CD4-positive, alpha-beta memory T cell (primary cell): Measurements from ENCODE around the gene ACCSL. TPM values are rescaled to one million over a fixed set of nuclear protein-coding genes. Genes with fewer than 3 reads are reported as not detected.

Source experiments
- CTCF ChIA-PET: fragments of 350-600 bp; sonication (Branson Sonifier 250); formaldehyde crosslinking; loops from one replicate; lab custom pipeline; 2021; ENCODE audit warnings: inconsistent platforms; ENCODE audit not compliant: partially characterized antibody; lab: Charles Lee
- POLR2A ChIA-PET: fragments of 350-600 bp; sonication (Branson Sonifier 250); formaldehyde crosslinking; loops from one replicate; lab custom pipeline; 2021; ENCODE audit not compliant: partially characterized antibody; lab: Charles Lee
- DNase-seq, 5 donors: peaks; one replicate each; pipeline versions ENCODE4 v3.0.0 to v3.0.0-alpha.2; 2020 to 2022; ENCODE audit warnings: mixed read lengths in 1 of 5
- H3K27ac ChIP-seq: one replicate; pipeline ENCODE4 v1.7.0; 2013; ENCODE audit warnings: low read depth, low read length
- H3K27me3 ChIP-seq: 2 replicates; pipeline ENCODE4 v1.7.0; 2013; ENCODE audit warnings: mild to moderate bottlenecking, low read length, moderate library complexity; ENCODE audit not compliant: insufficient read depth
- H3K36me3 ChIP-seq: 2 replicates; pipeline ENCODE4 v1.7.0; 2013; ENCODE audit warnings: mild to moderate bottlenecking, low read length, moderate library complexity; ENCODE audit not compliant: insufficient read depth
- H3K4me1 ChIP-seq: 2 replicates; pipeline ENCODE4 v1.7.0; 2013; ENCODE audit warnings: mild to moderate bottlenecking, low read length, moderate library complexity; ENCODE audit not compliant: insufficient read depth
- H3K4me3 ChIP-seq, 2 donors: one replicate each; pipeline ENCODE4 v1.7.0; 2013; ENCODE audit warnings: low read length in 2 of 2, mild to moderate bottlenecking in 1 of 2
- H3K9me3 ChIP-seq, 2 donors: one replicate each; pipeline ENCODE4 v1.7.0; 2013; ENCODE audit warnings: low read length in 2 of 2, control low read depth in 1 of 2; ENCODE audit not compliant: control insufficient read depth in 1 of 2
- H3K27ac Mint-ChIP-seq, 7 donors: one replicate each; pipeline ENCODE4 v1.8.0; 2020 to 2021; ENCODE audit warnings: mixed read lengths in 7 of 7, mild to moderate bottlenecking in 6 of 7, inconsistent platforms in 3 of 7, moderate library complexity in 3 of 7
- H3K27me3 Mint-ChIP-seq, 2 donors: one replicate each; pipeline ENCODE4 v1.8.0; 2020 to 2021; ENCODE audit warnings: mixed read lengths in 2 of 2
- H3K36me3 Mint-ChIP-seq, 2 donors: one replicate each; pipeline ENCODE4 v1.8.0; 2020 to 2021; ENCODE audit warnings: mixed read lengths in 2 of 2, inconsistent platforms in 1 of 2, mild to moderate bottlenecking in 1 of 2
- H3K4me1 Mint-ChIP-seq, 4 donors: one replicate each; pipeline ENCODE4 v1.8.0; 2020 to 2021; ENCODE audit warnings: mixed read lengths in 4 of 4, mild to moderate bottlenecking in 1 of 4
- H3K4me3 Mint-ChIP-seq, 8 donors: one replicate each; pipeline ENCODE4 v1.8.0; 2020 to 2021; ENCODE audit warnings: mixed read lengths in 8 of 8, mild to moderate bottlenecking in 7 of 8, moderate library complexity in 6 of 8, inconsistent platforms in 3 of 8
- H3K9me3 Mint-ChIP-seq, 8 donors: one replicate each; pipeline ENCODE4 v1.8.0; 2020 to 2021; ENCODE audit warnings: mixed read lengths in 8 of 8, mild to moderate bottlenecking in 5 of 8, inconsistent platforms in 3 of 8, moderate library complexity in 1 of 8
- intact Hi-C: fragments of 100-400 bp; cut with micrococcal nuclease; formaldehyde crosslinking; loops from one replicate; pipeline ENCODE4 v1.15.1; 2023
- polyA plus RNA-seq, 2 donors: library from polyadenylated mRNA; unstranded; fragments of 300-500 nt; fragmentation: Illumina TruSeq; gene quantifications; one replicate each; pipeline ENCODE4 v1.2.3, GENCODE V29; 2021
- total RNA-seq, 2 experiments: library from RNA; stranded (reverse); gene quantifications; one replicate each; pipeline ENCODE4 v1.2.3, GENCODE V29; 2021

The ACCSL gene
- total and polyA plus RNA-seq, 4 experiments from 2014 or later, result not detected

- POLR2A ChIA-PET, result no interaction called here
Measured at GRCh38 chr11:44043157-44043556, 4.6 kb upstream of the ACCSL start.

GRCh38 chr11:44046182-44046581 is 1.6 kb upstream of the ACCSL start:
- no peak for DNase-seq
- Mint-ChIP-seq H3K27me3 (peaks cover 0 to 9% of the 10 kb centered on the region in 2 donors), H3K4me1 (no peaks in the 10 kb centered on the region), H3K4me3 (no peak overlapping the region), H3K9me3 (peaks cover 0 to 5% (median 3%) of the 10 kb centered on the region in 8 donors), H3K27ac (no peak overlapping the region), H3K36me3 (no peaks in the 10 kb centered on the region)
- Histone ChIP-seq H3K27ac (no peak overlapping the region), H3K36me3 (no peaks in the 10 kb centered on the region), H3K4me1 (no peaks in the 10 kb centered on the region), H3K9me3 (no peaks in the 10 kb centered on the region), H3K27me3 (no peaks in the 10 kb centered on the region), H3K4me3 (no peak overlapping the region)
- intact Hi-C loops, result no loop called here
- POLR2A ChIA-PET, result no interaction called here
- CTCF ChIA-PET, result no interaction called here

More at GRCh38 chr11:44043157-44043556, 4.6 kb upstream of the ACCSL start:
- intact Hi-C loops, result no loop called here
- no peaks in the 10 kb centered on the region for H3K9me3 ChIP-seq
- H3K27ac ChIP-seq, result no peak overlapping the region
- no peaks in the 10 kb centered on the region for H3K4me1 Mint-ChIP-seq
- no peaks in the 10 kb centered on the region for H3K36me3 ChIP-seq
- peaks cover 2 to 14% (median 6%) of the 10 kb centered on the region in 8 donors for H3K9me3 Mint-ChIP-seq
- H3K4me3 ChIP-seq, result no peak overlapping the region
- CTCF ChIA-PET, result interaction anchor here (1.0 kb wide), 1 partner anchor 9 kb away, joined by 3 read pairs; no protein-coding TSS in a partner anchor
- H3K27ac Mint-ChIP-seq, result no peak overlapping the region
- no peaks in the 10 kb centered on the region for H3K27me3 ChIP-seq
- H3K4me3 Mint-ChIP-seq, result no peak overlapping the region
- peaks cover 2 to 3% of the 10 kb centered on the region in 2 donors for H3K27me3 Mint-ChIP-seq
- DNase-seq, result no peak
- peaks cover 0 to 6% of the 10 kb centered on the region in 2 donors for H3K36me3 Mint-ChIP-seq
- no peaks in the 10 kb centered on the region for H3K4me1 ChIP-seq

GRCh38 chr11:44047298-44047697 is 483 bp upstream of the ACCSL start:
- Histone ChIP-seq H3K4me3 (no peak overlapping the region), H3K27ac (no peak overlapping the region), H3K36me3 (no peaks in the 10 kb centered on the region), H3K27me3 (no peaks in the 10 kb centered on the region), H3K9me3 (no peaks in the 10 kb centered on the region), H3K4me1 (no peaks in the 10 kb centered on the region)
- H3K36me3 Mint-ChIP-seq, result no peaks in the 10 kb centered on the region
- intact Hi-C loops, result no loop called here
- POLR2A ChIA-PET, result no interaction called here
- H3K4me3 Mint-ChIP-seq, result no peak overlapping the region
- CTCF ChIA-PET, result no interaction called here
- no peaks in the 10 kb centered on the region for H3K4me1 Mint-ChIP-seq
- DNase-seq, result no peak
- peaks cover 0 to 10% of the 10 kb centered on the region in 2 donors for H3K27me3 Mint-ChIP-seq
- H3K27ac Mint-ChIP-seq, result no peak overlapping the region
- H3K9me3 Mint-ChIP-seq, result no peaks in the 10 kb centered on the region

GRCh38 chr11:44049832-44050231 is 2.1 kb downstream of the ACCSL start:
- ChIA-PET CTCF (no interaction called here), POLR2A (no interaction called here)
- Mint-ChIP-seq H3K36me3 (no peaks in the 10 kb centered on the region), H3K4me1 (no peaks in the 10 kb centered on the region), H3K9me3 (no peaks in the 10 kb centered on the region), H3K4me3 (no peak overlapping the region), H3K27ac (no peak overlapping the region), H3K27me3 (peaks cover 0 to 10% of the 10 kb centered on the region in 2 donors)
- no peaks in the 10 kb centered on the region for H3K9me3 ChIP-seq
- H3K4me3 ChIP-seq, result no peak overlapping the region
- no peaks in the 10 kb centered on the region for H3K4me1 ChIP-seq
- no peaks in the 10 kb centered on the region for H3K27me3 ChIP-seq
- no peak for DNase-seq
- intact Hi-C loops, result no loop called here
- no peaks in the 10 kb centered on the region for H3K36me3 ChIP-seq
- H3K27ac ChIP-seq, result no peak overlapping the region

GRCh38 chr11:44051171-44051570 is 3.4 kb downstream of the ACCSL start:
- DNase-seq, result no peak
- no peak overlapping the region for H3K27ac ChIP-seq
- no peak overlapping the region for H3K27ac Mint-ChIP-seq
- peaks cover 0 to 10% of the 10 kb centered on the region in 2 donors for H3K27me3 Mint-ChIP-seq
- no peaks in the 10 kb centered on the region for H3K9me3 ChIP-seq
- H3K4me3 ChIP-seq, result no peak overlapping the region
- H3K4me3 Mint-ChIP-seq, result no peak overlapping the region
- no peaks in the 10 kb centered on the region for H3K27me3 ChIP-seq
- H3K36me3 Mint-ChIP-seq, result no peaks in the 10 kb centered on the region
- POLR2A ChIA-PET, result no interaction called here
- no peaks in the 10 kb centered on the region for H3K4me1 ChIP-seq
- CTCF ChIA-PET, result no interaction called here
- no peaks in the 10 kb centered on the region for H3K36me3 ChIP-seq
- no peaks in the 10 kb centered on the region for H3K4me1 Mint-ChIP-seq
- intact Hi-C loops, result no loop called here
- no peaks in the 10 kb centered on the region for H3K9me3 Mint-ChIP-seq

GRCh38 chr11:44057340-44057739 is 9.6 kb downstream of the ACCSL start:
- H3K4me1 ChIP-seq, result no peaks in the 10 kb centered on the region
- intact Hi-C loops, result no loop called here
- H3K4me3 ChIP-seq, result no peak overlapping the region
- H3K36me3 ChIP-seq, result no peaks in the 10 kb centered on the region
- H3K4me3 Mint-ChIP-seq, result no peak overlapping the region
- H3K9me3 ChIP-seq, result no peaks in the 10 kb centered on the region
- no peaks in the 10 kb centered on the region for H3K9me3 Mint-ChIP-seq
- no peak for DNase-seq
- CTCF ChIA-PET, result interaction anchor here (1.2 to 1.6 kb wide), 2 partner anchors 9 to 12 kb away, joined by 3 to 10 read pairs; partner anchors contain the start of gene ACCS
- H3K4me1 Mint-ChIP-seq, result no peaks in the 10 kb centered on the region
- no peak overlapping the region for H3K27ac Mint-ChIP-seq
- no peaks in the 10 kb centered on the region for H3K36me3 Mint-ChIP-seq
- POLR2A ChIA-PET, result no interaction called here
- H3K27ac ChIP-seq, result no peak overlapping the region
- H3K27me3 Mint-ChIP-seq, result no peaks in the 10 kb centered on the region
- H3K27me3 ChIP-seq, result no peaks in the 10 kb centered on the region

- H3K36me3 ChIP-seq, result no peaks in the 10 kb centered on the region
- no peaks in the 10 kb centered on the region for H3K9me3 ChIP-seq
- no peaks in the 10 kb centered on the region for H3K27me3 ChIP-seq
- H3K4me3 ChIP-seq, result no peak overlapping the region
- Mint-ChIP-seq H3K27me3 (no peaks in the 10 kb centered on the region), H3K27ac (no peak overlapping the region), H3K4me1 (no peaks in the 10 kb centered on the region), H3K9me3 (no peaks in the 10 kb centered on the region), H3K4me3 (no peak overlapping the region), H3K36me3 (no peaks in the 10 kb centered on the region)
- no peak overlapping the region for H3K27ac ChIP-seq
- no peak for DNase-seq
- POLR2A ChIA-PET, result no interaction called here
- intact Hi-C loops, result no loop called here
- no peaks in the 10 kb centered on the region for H3K4me1 ChIP-seq
- CTCF ChIA-PET, result no interaction called here
Measured at GRCh38 chr11:44058275-44058674, 10.5 kb downstream of the ACCSL start.
